ENCODE results near the gene KCNMA1. TPM values are rescaled to one million over a fixed set of nuclear protein-coding genes. Genes with fewer than 3 reads are reported as not detected.

KCNMA1 gene
- polyA plus RNA-seq, 1 donor from 2014 or later = 60.8 TPM

DNA sequence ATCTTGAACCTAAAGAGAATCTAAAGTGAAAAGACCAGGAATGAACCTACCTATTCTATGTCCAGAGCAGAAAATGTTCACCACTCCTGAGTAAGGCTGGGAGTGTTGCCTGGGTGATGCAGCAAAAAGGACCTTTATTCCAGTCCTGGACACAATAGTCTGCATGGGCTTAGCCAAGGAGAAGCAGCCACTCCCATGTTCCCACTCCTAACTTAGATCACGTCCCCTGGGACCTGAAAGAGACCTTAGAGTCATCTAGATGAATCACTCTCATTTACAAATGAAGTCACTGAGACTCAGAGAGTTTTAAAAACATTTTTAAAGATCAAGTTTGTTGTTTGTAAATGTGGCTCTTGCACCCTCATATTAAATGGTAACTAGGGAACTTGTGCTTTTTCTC, 763.4 kb downstream of the KCNMA1 start:
- Histone ChIP-seq H3K27ac (ENCODE audit: low read length) (no peak overlapping the region), H3K27me3 (ENCODE audit: insufficient read depth, low read depth, low read length) (no peaks in the 10 kb centered on the region), H3K79me2 (replicated peaks; ENCODE audit: insufficient read depth, low read length) (no peaks in the 10 kb centered on the region), H2AFZ (ENCODE audit: low read depth, low read length) (no peak overlapping the region), H3K9me2 (ENCODE audit: insufficient read depth, low read length) (no peaks in the 10 kb centered on the region), H3K9me3 (ENCODE audit: low read length) (no peaks in the 10 kb centered on the region), H3F3A (ENCODE audit: insufficient read depth, low read length, poor library complexity, severe bottlenecking) (no peaks in the 10 kb centered on the region), H3K9ac (ENCODE audit: low read length) (no peak overlapping the region), H4K20me1 (ENCODE audit: insufficient read depth) (no peaks in the 10 kb centered on the region), H3K36me3 (ENCODE audit: insufficient read depth, low read length) (no peaks in the 10 kb centered on the region), H3K4me3 (ENCODE audit: low read length) (no peak overlapping the region), H3K4me2 (ENCODE audit: low read length) (no peak overlapping the region)
- TF ChIP-seq POLR2AphosphoS5 (IDR thresholded peaks at IDR 0.05) (no peak), EP300 (conservative IDR thresholded peaks at IDR 0.05; ENCODE audit: poor library complexity, severe bottlenecking) (no peak), RAD21 (conservative IDR thresholded peaks at IDR 0.05) (no peak), SMC3 (conservative IDR thresholded peaks at IDR 0.05; ENCODE audit: poor library complexity) (no peak), MXI1 (conservative IDR thresholded peaks at IDR 0.05; ENCODE audit: poor library complexity, severe bottlenecking) (no peak), TAF1 (IDR thresholded peaks at IDR 0.05; ENCODE audit: low read depth) (no peak), EZH2 (IDR thresholded peaks at IDR 0.05; ENCODE audit: borderline replicate concordance, insufficient read depth, low read length, poor library complexity, severe bottlenecking) (no peak)
- TF ChIP-seq, protein P1, sequence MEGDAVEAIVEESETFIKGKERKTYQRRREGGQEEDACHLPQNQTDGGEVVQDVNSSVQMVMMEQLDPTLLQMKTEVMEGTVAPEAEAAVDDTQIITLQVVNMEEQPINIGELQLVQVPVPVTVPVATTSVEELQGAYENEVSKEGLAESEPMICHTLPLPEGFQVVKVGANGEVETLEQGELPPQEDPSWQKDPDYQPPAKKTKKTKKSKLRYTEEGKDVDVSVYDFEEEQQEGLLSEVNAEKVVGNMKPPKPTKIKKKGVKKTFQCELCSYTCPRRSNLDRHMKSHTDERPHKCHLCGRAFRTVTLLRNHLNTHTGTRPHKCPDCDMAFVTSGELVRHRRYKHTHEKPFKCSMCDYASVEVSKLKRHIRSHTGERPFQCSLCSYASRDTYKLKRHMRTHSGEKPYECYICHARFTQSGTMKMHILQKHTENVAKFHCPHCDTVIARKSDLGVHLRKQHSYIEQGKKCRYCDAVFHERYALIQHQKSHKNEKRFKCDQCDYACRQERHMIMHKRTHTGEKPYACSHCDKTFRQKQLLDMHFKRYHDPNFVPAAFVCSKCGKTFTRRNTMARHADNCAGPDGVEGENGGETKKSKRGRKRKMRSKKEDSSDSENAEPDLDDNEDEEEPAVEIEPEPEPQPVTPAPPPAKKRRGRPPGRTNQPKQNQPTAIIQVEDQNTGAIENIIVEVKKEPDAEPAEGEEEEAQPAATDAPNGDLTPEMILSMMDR (IDR thresholded peaks at IDR 0.05; ENCODE audit: poor library complexity, severe bottlenecking) = no peak
- TF ChIP-seq, protein P2, sequence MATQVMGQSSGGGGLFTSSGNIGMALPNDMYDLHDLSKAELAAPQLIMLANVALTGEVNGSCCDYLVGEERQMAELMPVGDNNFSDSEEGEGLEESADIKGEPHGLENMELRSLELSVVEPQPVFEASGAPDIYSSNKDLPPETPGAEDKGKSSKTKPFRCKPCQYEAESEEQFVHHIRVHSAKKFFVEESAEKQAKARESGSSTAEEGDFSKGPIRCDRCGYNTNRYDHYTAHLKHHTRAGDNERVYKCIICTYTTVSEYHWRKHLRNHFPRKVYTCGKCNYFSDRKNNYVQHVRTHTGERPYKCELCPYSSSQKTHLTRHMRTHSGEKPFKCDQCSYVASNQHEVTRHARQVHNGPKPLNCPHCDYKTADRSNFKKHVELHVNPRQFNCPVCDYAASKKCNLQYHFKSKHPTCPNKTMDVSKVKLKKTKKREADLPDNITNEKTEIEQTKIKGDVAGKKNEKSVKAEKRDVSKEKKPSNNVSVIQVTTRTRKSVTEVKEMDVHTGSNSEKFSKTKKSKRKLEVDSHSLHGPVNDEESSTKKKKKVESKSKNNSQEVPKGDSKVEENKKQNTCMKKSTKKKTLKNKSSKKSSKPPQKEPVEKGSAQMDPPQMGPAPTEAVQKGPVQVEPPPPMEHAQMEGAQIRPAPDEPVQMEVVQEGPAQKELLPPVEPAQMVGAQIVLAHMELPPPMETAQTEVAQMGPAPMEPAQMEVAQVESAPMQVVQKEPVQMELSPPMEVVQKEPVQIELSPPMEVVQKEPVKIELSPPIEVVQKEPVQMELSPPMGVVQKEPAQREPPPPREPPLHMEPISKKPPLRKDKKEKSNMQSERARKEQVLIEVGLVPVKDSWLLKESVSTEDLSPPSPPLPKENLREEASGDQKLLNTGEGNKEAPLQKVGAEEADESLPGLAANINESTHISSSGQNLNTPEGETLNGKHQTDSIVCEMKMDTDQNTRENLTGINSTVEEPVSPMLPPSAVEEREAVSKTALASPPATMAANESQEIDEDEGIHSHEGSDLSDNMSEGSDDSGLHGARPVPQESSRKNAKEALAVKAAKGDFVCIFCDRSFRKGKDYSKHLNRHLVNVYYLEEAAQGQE (IDR thresholded peaks at IDR 0.05; ENCODE audit: borderline replicate concordance) = no peak

- H3K9ac ChIP-seq (ENCODE audit: low read length) = no peak overlapping the region
- H3K27ac ChIP-seq (ENCODE audit: low read length) = no peak overlapping the region
- no peak for TF ChIP-seq RAD21 (conservative IDR thresholded peaks at IDR 0.05)
- TF ChIP-seq, protein P1 (IDR thresholded peaks at IDR 0.05; ENCODE audit: poor library complexity, severe bottlenecking) = no peak
- TF ChIP-seq TAF1 (IDR thresholded peaks at IDR 0.05; ENCODE audit: low read depth) = no peak
- no peak for TF ChIP-seq POLR2AphosphoS5 (IDR thresholded peaks at IDR 0.05)
- no peak for TF ChIP-seq EZH2 (IDR thresholded peaks at IDR 0.05; ENCODE audit: borderline replicate concordance, insufficient read depth, low read length, poor library complexity, severe bottlenecking)
- TF ChIP-seq SMC3 (conservative IDR thresholded peaks at IDR 0.05; ENCODE audit: poor library complexity) = no peak
- no peak for TF ChIP-seq MXI1 (conservative IDR thresholded peaks at IDR 0.05; ENCODE audit: poor library complexity, severe bottlenecking)
- TF ChIP-seq, protein P2 (IDR thresholded peaks at IDR 0.05; ENCODE audit: borderline replicate concordance) = no peak
- no peak for TF ChIP-seq EP300 (conservative IDR thresholded peaks at IDR 0.05; ENCODE audit: poor library complexity, severe bottlenecking)
- no peaks in the 10 kb centered on the region for H3F3A ChIP-seq (ENCODE audit: insufficient read depth, low read length, poor library complexity, severe bottlenecking)
- no peak overlapping the region for H2AFZ ChIP-seq (ENCODE audit: low read depth, low read length)
- H4K20me1 ChIP-seq (ENCODE audit: insufficient read depth) = no peaks in the 10 kb centered on the region
- H3K79me2 ChIP-seq (replicated peaks; ENCODE audit: insufficient read depth, low read length) = no peaks in the 10 kb centered on the region
- H3K9me3 ChIP-seq (ENCODE audit: low read length) = no peaks in the 10 kb centered on the region
- no peaks in the 10 kb centered on the region for H3K27me3 ChIP-seq (ENCODE audit: insufficient read depth, low read depth, low read length)
- H3K36me3 ChIP-seq (ENCODE audit: insufficient read depth, low read length) = no peaks in the 10 kb centered on the region
- H3K4me3 ChIP-seq (ENCODE audit: low read length) = no peak overlapping the region
- no peaks in the 10 kb centered on the region for H3K9me2 ChIP-seq (ENCODE audit: insufficient read depth, low read length)
- no peak overlapping the region for H3K4me2 ChIP-seq (ENCODE audit: low read length)
Measured at GRCh38 chr10:76871697-76872295, 765.8 kb downstream of the KCNMA1 start.

Measured in neural cell (in vitro differentiated cells).